SK-N-SH treated with all-trans-retinoic acid at 6 μM for 48 hours (cell line): Measurements from ENCODE around the gene SFT2D3.

Experiments
- CSDC2 ChIP-seq: fragments of 250-450 bp; sonication (Bioruptor Pico); IDR thresholded peaks from 2 replicates; pipeline ENCODE4 v1.5.0; 2020; ENCODE audit warnings: mild to moderate bottlenecking, moderate library complexity
- ESRRG ChIP-seq: fragments of 250-450 bp; sonication (Bioruptor Pico); IDR thresholded peaks from 2 replicates; pipeline ENCODE4 v1.6.1; 2021; ENCODE audit warnings: mild to moderate bottlenecking
- ISL1 ChIP-seq: fragments of 250-450 bp; sonication (Bioruptor Pico); IDR thresholded peaks from 2 replicates; pipeline ENCODE4 v2.1.2; 2022; ENCODE audit warnings: mild to moderate bottlenecking, moderate library complexity
- TF ChIP-seq, protein P1 (sequence below): fragments of 250-450 bp; sonication (Bioruptor Pico); IDR thresholded peaks from 2 replicates; pipeline ENCODE4 v1.5.1; 2021; ENCODE audit warnings: mild to moderate bottlenecking, moderate library complexity

DNA sequence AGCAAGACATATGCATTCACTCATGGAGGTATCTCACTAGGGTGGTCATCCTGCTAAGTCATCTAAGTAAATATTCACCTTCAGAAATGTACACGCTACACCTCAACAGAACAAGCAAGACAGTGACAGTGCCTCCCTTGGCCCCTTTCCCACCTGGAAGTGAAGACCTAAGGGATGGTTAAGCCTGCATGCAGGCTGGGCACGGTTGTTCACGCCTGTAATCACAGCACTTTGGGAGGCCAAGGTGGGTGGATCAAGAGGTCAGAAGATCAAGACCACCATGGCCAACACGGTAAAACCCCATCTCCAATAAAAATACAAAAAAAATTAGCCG, 30.4 kb upstream of the SFT2D3 start:
- no peak for TF ChIP-seq ISL1 (CRISPR knock-in tag)
- TF ChIP-seq CSDC2 = no peak
- TF ChIP-seq, protein P1, sequence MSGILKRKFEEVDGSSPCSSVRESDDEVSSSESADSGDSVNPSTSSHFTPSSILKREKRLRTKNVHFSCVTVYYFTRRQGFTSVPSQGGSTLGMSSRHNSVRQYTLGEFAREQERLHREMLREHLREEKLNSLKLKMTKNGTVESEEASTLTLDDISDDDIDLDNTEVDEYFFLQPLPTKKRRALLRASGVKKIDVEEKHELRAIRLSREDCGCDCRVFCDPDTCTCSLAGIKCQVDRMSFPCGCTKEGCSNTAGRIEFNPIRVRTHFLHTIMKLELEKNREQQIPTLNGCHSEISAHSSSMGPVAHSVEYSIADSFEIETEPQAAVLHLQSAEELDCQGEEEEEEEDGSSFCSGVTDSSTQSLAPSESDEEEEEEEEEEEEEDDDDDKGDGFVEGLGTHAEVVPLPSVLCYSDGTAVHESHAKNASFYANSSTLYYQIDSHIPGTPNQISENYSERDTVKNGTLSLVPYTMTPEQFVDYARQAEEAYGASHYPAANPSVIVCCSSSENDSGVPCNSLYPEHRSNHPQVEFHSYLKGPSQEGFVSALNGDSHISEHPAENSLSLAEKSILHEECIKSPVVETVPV = no peak
- TF ChIP-seq ESRRG (CRISPR knock-in tag) = no peak
